A549 treated with CORT108297 at 1 μM for 4 hours (cell line): Measurements from ENCODE around the gene ZNF512B. TPM values are rescaled to one million over a fixed set of nuclear protein-coding genes. Genes with fewer than 3 reads are reported as not detected.

ENCODE experiments used
- total RNA-seq: library from RNA; stranded (reverse); fragments of 200-300 nt; extraction: Qiagen RNA extraction; gene quantifications from 5 replicates; pipeline ENCODE4 v1.2.3, GENCODE V29; 2022

ZNF512B gene
- 8.5 to 13.9 TPM (median 13.1 TPM) in 5 replicates for total RNA-seq

GRCh38 chr20:63969838-63970713 is at the start of gene ZNF512B:
ZNF512B (minus strand) TSS chr20:63969930; CDS start chr20:63967950, 1,980 bp downstream.

GRCh38 chr20:63980806-63981728 is 11.3 kb upstream of the ZNF512B start, which contains the start of gene PRPF6:
PRPF6 (plus strand) TSS chr20:63981132; CDS start chr20:63981246, 114 bp downstream.

GRCh38 chr20:63979557-63980316 is 10.0 kb upstream of the ZNF512B start, which contains the start of gene SAMD10:
SAMD10 (minus strand) TSS chr20:63979642; CDS start chr20:63979467, 175 bp downstream.

GRCh38 chr20:63955827-63956663 is 13.7 kb downstream of the ZNF512B start, which contains the start of gene UCKL1:
UCKL1 (minus strand) TSS chr20:63956416; CDS start chr20:63956372, 44 bp downstream.

Other genes starting within 250 kb of the ZNF512B start
- 4.0 to 12.2 TPM (median 10.7 TPM) in 5 replicates for gene LIME1, start 233.3 kb downstream of the ZNF512B start, total RNA-seq
- gene SLC2A4RG, start 230.2 kb downstream of the ZNF512B start, total RNA-seq = 57.2 to 111 TPM (median 97.3 TPM) in 5 replicates
- 0.66 to 0.99 TPM (median 0.84 TPM) in 5 replicates for gene ZBTB46, start 138.7 kb downstream of the ZNF512B start, total RNA-seq
- gene ABHD16B, start 108.4 kb downstream of the ZNF512B start, total RNA-seq = not detected in 5 replicates
- 125 to 137 TPM (median 132 TPM) in 5 replicates for gene TPD52L2, start 104.7 kb downstream of the ZNF512B start, total RNA-seq
- 24.0 to 32.2 TPM (median 30.1 TPM) in 5 replicates for gene DNAJC5, start 74.8 kb downstream of the ZNF512B start, total RNA-seq
- 22.7 to 40.0 TPM (median 33.2 TPM) in 5 replicates for gene UCKL1, start 13.5 kb downstream of the ZNF512B start, total RNA-seq
- 0.05 TPM in 1 of 5 replicates, not detected in the others for gene SAMD10, start 9.7 kb upstream of the ZNF512B start, total RNA-seq
- 53.1 to 56.9 TPM (median 54.6 TPM) in 5 replicates for gene PRPF6, start 11.2 kb upstream of the ZNF512B start, total RNA-seq
- gene C20orf204, start 66.3 kb upstream of the ZNF512B start, total RNA-seq = 0.20 to 0.62 TPM (median 0.50 TPM) in 5 replicates
- gene SOX18, start 79.7 kb upstream of the ZNF512B start, total RNA-seq = 1.1 to 2.4 TPM (median 2.0 TPM) in 5 replicates
- gene TCEA2, start 93.3 kb upstream of the ZNF512B start, total RNA-seq = 30.5 to 48.7 TPM (median 46.9 TPM) in 5 replicates
- gene RGS19, start 109.6 kb upstream of the ZNF512B start, total RNA-seq = 16.6 to 28.5 TPM (median 25.9 TPM) in 5 replicates
- 0.52 to 0.80 TPM (median 0.54 TPM) in 5 replicates for gene OPRL1, start 110.2 kb upstream of the ZNF512B start, total RNA-seq
- gene LKAAEAR1, start 114.5 kb upstream of the ZNF512B start, total RNA-seq = 0.82 to 1.7 TPM (median 1.3 TPM) in 5 replicates
- gene NPBWR2, start 137.6 kb upstream of the ZNF512B start, total RNA-seq = not detected in 5 replicates
- 0.03 to 0.30 TPM (median 0.10 TPM) in 5 replicates for gene MYT1, start 194.5 kb upstream of the ZNF512B start, total RNA-seq